SK-N-SH treated with all-trans-retinoic acid at 6 μM for 48 hours (cell line): ENCODE results near the gene CMIP.

Experiments used
- CSDC2 ChIP-seq: fragments of 250-450 bp; sonication (Bioruptor Pico); IDR thresholded peaks from 2 replicates; pipeline ENCODE4 v1.5.0; 2020; ENCODE audit warnings: mild to moderate bottlenecking, moderate library complexity
- ESRRG ChIP-seq: fragments of 250-450 bp; sonication (Bioruptor Pico); IDR thresholded peaks from 2 replicates; pipeline ENCODE4 v1.6.1; 2021; ENCODE audit warnings: mild to moderate bottlenecking
- ISL1 ChIP-seq: fragments of 250-450 bp; sonication (Bioruptor Pico); IDR thresholded peaks from 2 replicates; pipeline ENCODE4 v2.1.2; 2022; ENCODE audit warnings: mild to moderate bottlenecking, moderate library complexity
- RARB ChIP-seq: fragments of 250-450 bp; sonication (Bioruptor Pico); IDR thresholded peaks from 2 replicates; pipeline ENCODE4 v1.8.0; 2021; ENCODE audit warnings: mild to moderate bottlenecking, moderate library complexity
- ZFP30 ChIP-seq: fragments of 450-650 bp; formaldehyde crosslinking; IDR thresholded peaks from 2 replicates; pipeline ENCODE4 v1.5.0; 2022; ENCODE audit warnings: mild to moderate bottlenecking, moderate library complexity
- ZNF70 ChIP-seq: fragments of 450-650 bp; formaldehyde crosslinking; IDR thresholded peaks from 2 replicates; pipeline ENCODE4 v1.5.0; 2020; ENCODE audit warnings: mild to moderate bottlenecking, moderate library complexity
- ZNF8 ChIP-seq: fragments of 450-650 bp; formaldehyde crosslinking; IDR thresholded peaks from 2 replicates; pipeline ENCODE4 v1.5.0; 2020; ENCODE audit warnings: mild to moderate bottlenecking, moderate library complexity

GRCh38 chr16:81576696-81577095 lies 132.1 kb downstream of the CMIP start:
- TF ChIP-seq CSDC2 (CRISPR knock-in tag): no peak
- no peak for TF ChIP-seq ISL1 (CRISPR knock-in tag)
- TF ChIP-seq ESRRG (CRISPR knock-in tag): no peak
- TF ChIP-seq RARB (CRISPR knock-in tag): no peak
- no peak for TF ChIP-seq ZFP30 (CRISPR knock-in tag)
- TF ChIP-seq ZNF70 (CRISPR knock-in tag): no peak
- no peak for TF ChIP-seq ZNF8
